ENCODE results near the gene ACP3. TPM values are rescaled to one million over a fixed set of nuclear protein-coding genes. Genes with fewer than 3 reads are reported as not detected.

Gene ACP3
- total RNA-seq, 1 experiment from 2014 or later: 0.82 TPM

DNA sequence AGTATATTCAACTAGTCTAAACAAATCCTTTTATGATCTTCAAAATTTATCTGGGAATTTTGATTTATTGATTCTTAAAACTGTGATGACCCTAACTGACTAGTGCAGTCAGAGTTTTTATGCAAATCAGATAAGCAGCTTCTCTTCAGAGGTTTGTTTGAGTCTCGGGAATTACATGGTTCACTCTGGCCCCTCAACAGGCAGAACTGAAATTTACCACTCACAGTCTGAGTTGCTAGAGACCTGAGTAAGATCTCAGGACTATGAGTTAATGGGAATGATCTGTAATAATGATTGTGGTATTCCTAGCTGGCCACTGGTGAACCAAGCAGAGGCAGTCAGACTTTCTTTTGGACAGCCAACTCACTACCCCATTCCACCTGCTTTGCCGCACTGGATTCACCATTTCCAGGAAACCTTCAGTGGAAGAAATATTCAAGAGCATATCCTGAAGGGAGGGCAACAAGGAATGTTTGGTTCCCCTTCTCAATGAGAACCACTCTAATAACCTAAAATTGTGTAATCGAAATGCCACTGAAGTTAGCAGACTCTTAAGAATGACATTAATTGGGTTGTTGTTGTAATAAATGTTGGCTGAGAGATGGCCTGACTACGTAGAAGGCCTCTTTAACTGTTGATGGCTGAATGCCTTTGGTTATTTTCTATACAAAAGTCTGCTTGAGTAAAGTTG lies 88.5 kb downstream of the ACP3 start:
- Histone ChIP-seq H3K9me3 (no peaks in the 10 kb centered on the region), H3K27me3 (replicated peaks; ENCODE audit: control insufficient read depth, insufficient read depth, low read length) (no peaks in the 10 kb centered on the region), H3K4me1 (no peaks in the 10 kb centered on the region), H3K4me3 (ENCODE audit: low read depth, low read length) (no peak overlapping the region), H3K36me3 (ENCODE audit: control insufficient read depth, insufficient read depth, low read length) (no peaks in the 10 kb centered on the region)
- TF ChIP-seq CTCF (IDR thresholded peaks at IDR 0.05; ENCODE audit: insufficient read depth in 1 of 2, low read depth in 1 of 2, low read length in 1 of 2, severe bottlenecking in 1 of 2, unreplicated experiment in 1 of 2): no peak
- Mint-ChIP-seq H3K36me3 (ENCODE audit: insufficient read depth, unreplicated experiment) (no peaks in the 10 kb centered on the region), H3K27ac (ENCODE audit: unreplicated experiment) (no peak overlapping the region), H3K4me3 (ENCODE audit: unreplicated experiment) (no peak overlapping the region), H3K27me3 (ENCODE audit: insufficient read depth, unreplicated experiment) (no peaks in the 10 kb centered on the region), H3K9me3 (ENCODE audit: unreplicated experiment) (no peaks in the 10 kb centered on the region), H3K4me1 (ENCODE audit: low read depth, unreplicated experiment) (no peaks in the 10 kb centered on the region)
- no peak for DNase-seq
- intact Hi-C loops (cut with micrococcal nuclease; ENCODE audit: unreplicated experiment): no loop called here
- ChIA-PET CTCF (interaction anchor here (0.7 kb wide), 1 partner anchor 12 kb away, joined by 3 read pairs; the partner anchor contains the start of gene DNAJC13), POLR2A (no interaction called here)
- no TSS peak for BruUV-seq (replicated peaks)

- Histone ChIP-seq H3K9me3 (no peaks in the 10 kb centered on the region), H3K27me3 (replicated peaks; ENCODE audit: control insufficient read depth, insufficient read depth, low read length) (no peaks in the 10 kb centered on the region), H3K36me3 (ENCODE audit: control insufficient read depth, insufficient read depth, low read length) (no peaks in the 10 kb centered on the region), H3K4me3 (ENCODE audit: low read depth, low read length) (no peak overlapping the region), H3K4me1 (no peaks in the 10 kb centered on the region)
- no peaks in the 10 kb centered on the region for H3K36me3 Mint-ChIP-seq (ENCODE audit: insufficient read depth, unreplicated experiment)
- intact Hi-C loops (cut with micrococcal nuclease; ENCODE audit: unreplicated experiment): no loop called here
- no peak overlapping the region for H3K27ac Mint-ChIP-seq (ENCODE audit: unreplicated experiment)
- CTCF ChIA-PET: no interaction called here
- no peak for DNase-seq
- H3K27me3 Mint-ChIP-seq (ENCODE audit: insufficient read depth, unreplicated experiment): no peaks in the 10 kb centered on the region
- TF ChIP-seq CTCF (IDR thresholded peaks at IDR 0.05; ENCODE audit: insufficient read depth in 1 of 2, low read depth in 1 of 2, low read length in 1 of 2, severe bottlenecking in 1 of 2, unreplicated experiment in 1 of 2): no peak
- H3K4me1 Mint-ChIP-seq (ENCODE audit: low read depth, unreplicated experiment): no peaks in the 10 kb centered on the region
- BruUV-seq (replicated peaks): no TSS peak
- no peak overlapping the region for H3K4me3 Mint-ChIP-seq (ENCODE audit: unreplicated experiment)
- H3K9me3 Mint-ChIP-seq (ENCODE audit: unreplicated experiment): no peaks in the 10 kb centered on the region
- POLR2A ChIA-PET: no interaction called here
These were observed 89.4 kb downstream of the ACP3 start for GRCh38 chr3:132406587-132406986.

- intact Hi-C loops (cut with micrococcal nuclease; ENCODE audit: unreplicated experiment): no loop called here
- ChIA-PET CTCF (no interaction called here), POLR2A (no interaction called here)
- H3K9me3 ChIP-seq: no peaks in the 10 kb centered on the region
- H3K36me3 Mint-ChIP-seq (ENCODE audit: insufficient read depth, unreplicated experiment): no peaks in the 10 kb centered on the region
- H3K4me3 Mint-ChIP-seq (ENCODE audit: unreplicated experiment): no peak overlapping the region
- BruUV-seq (replicated peaks): no TSS peak
- no peak for DNase-seq
- no peaks in the 10 kb centered on the region for H3K27me3 ChIP-seq (replicated peaks; ENCODE audit: control insufficient read depth, insufficient read depth, low read length)
- H3K4me1 Mint-ChIP-seq (ENCODE audit: low read depth, unreplicated experiment): no peaks in the 10 kb centered on the region
- no peak overlapping the region for H3K27ac Mint-ChIP-seq (ENCODE audit: unreplicated experiment)
- no peaks in the 10 kb centered on the region for H3K27me3 Mint-ChIP-seq (ENCODE audit: insufficient read depth, unreplicated experiment)
- no peak for TF ChIP-seq CTCF (IDR thresholded peaks at IDR 0.05; ENCODE audit: insufficient read depth in 1 of 2, low read depth in 1 of 2, low read length in 1 of 2, severe bottlenecking in 1 of 2, unreplicated experiment in 1 of 2)
- no peaks in the 10 kb centered on the region for H3K9me3 Mint-ChIP-seq (ENCODE audit: unreplicated experiment)
- no peak overlapping the region for H3K4me3 ChIP-seq (ENCODE audit: low read depth, low read length)
- no peaks in the 10 kb centered on the region for H3K4me1 ChIP-seq
- H3K36me3 ChIP-seq (ENCODE audit: control insufficient read depth, insufficient read depth, low read length): no peaks in the 10 kb centered on the region
These were observed 89.8 kb downstream of the ACP3 start for GRCh38 chr3:132407025-132407424.

Other genes with a start within 250 kb of the ACP3 start
- 38.1 and 42.3 TPM in 2 replicates for gene DNAJC13, start 100.1 kb downstream of the ACP3 start, total RNA-seq (2022)